Measurements from ENCODE around the gene CNOT6.

CNOT6 gene

GRCh38 chr5:180621311-180621710, 127.1 kb downstream of the CNOT6 start:
- no peak for DNase-seq (ENCODE audit: low read depth)

GRCh38 chr5:180622910-180623309, 128.7 kb downstream of the CNOT6 start:
- no peak for DNase-seq (ENCODE audit: low read depth)

- DNase-seq (ENCODE audit: low read depth), result no peak
These were observed 129.2 kb downstream of the CNOT6 start for GRCh38 chr5:180623411-180623834.

- no peak for DNase-seq (ENCODE audit: low read depth)
These were observed 129.7 kb downstream of the CNOT6 start for GRCh38 chr5:180623844-180624243.

DNA sequence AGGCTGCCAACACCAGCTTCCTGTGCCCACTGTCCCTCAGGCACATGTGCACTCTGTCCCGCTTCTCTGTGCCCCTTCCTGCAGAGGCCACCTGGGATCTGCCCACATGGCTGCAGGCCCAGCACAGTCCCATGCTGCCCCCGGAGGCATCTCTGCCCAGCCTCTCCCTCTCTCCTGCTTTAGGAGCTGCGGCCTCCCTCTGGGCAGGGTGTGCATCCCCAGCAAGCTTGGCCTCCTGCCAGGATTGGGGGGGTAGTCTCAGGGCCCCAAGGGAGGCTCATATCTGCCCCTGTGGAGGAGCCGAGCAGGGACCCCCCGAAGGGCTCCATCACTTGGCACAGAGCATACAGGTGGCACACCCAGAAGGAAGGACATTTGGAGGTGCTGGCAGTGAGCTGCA, 130.4 kb downstream of the CNOT6 start:
- DNase-seq (ENCODE audit: low read depth), result no peak

GRCh38 chr5:180625125-180625790, 131.1 kb downstream of the CNOT6 start:
- DNase-seq (ENCODE audit: low read depth), result no peak

DNA sequence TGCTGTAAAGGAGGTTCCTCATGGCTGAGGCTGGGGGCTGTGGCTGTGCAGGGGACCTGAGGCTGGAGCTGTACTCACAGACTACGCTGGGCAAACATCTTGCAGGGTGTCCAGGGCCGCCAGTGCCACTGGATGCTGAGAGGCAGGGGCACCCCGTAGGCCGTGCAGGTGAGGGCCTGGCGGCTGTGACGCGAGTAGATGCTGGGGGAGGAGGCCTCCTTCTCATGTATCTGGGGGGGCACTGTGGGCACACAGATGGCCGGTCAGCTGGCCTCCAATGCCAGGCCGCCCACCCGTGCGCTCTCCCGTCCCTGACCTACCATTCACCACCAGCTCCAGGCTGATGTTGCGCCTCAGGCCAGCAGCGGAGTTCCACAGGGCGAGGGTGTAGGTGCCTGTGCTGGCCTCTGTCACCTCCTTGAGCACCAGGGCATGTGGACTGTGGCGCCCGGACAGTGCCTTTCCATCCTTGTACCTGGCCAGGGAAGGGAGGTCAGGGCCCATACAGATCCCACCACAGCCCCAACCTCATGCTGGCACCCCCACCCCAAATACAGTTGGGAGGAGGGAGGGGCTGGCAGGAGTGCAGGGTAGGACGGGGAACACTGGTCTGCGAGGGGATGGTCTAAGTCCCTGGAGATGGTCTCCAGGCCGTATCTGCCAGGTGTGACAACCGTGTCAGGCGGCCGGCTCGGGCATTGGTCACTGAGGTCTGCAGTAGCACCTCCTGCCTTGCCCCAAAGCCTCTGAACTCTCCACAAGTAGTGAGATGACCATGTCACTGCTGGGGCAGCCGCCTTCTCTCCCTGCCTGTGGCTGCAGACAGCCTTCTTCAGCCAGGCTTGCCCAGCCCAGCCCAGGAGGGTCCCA, 131.8 kb downstream of the CNOT6 start:
- DNase-seq (ENCODE audit: low read depth), result no peak

- DNase-seq (ENCODE audit: low read depth), result no peak
These were observed 132.6 kb downstream of the CNOT6 start for GRCh38 chr5:180626661-180627385.

- DNase-seq (ENCODE audit: low read depth), result no peak
These were observed 133.4 kb downstream of the CNOT6 start for GRCh38 chr5:180627386-180628120.

All from stimulated activated CD4-positive, alpha-beta T cell treated with anti-CD3 and anti-CD28 coated beads, Interleukin-2, amount 100 ng/mL, for 4 hours (primary cell).